GM20431 (cell line): ENCODE results near the gene PTTG1IP2.

ENCODE experiments used
- in situ Hi-C: fragments of 300-500 bp; cut with MseI, MboI; formaldehyde crosslinking; loops from one replicate; pipeline ENCODE4 v1.15.0; 2020; ENCODE audit warnings: low sequenced_read_pairs; ENCODE audit not compliant: unreplicated experiment

Gene PTTG1IP2

DNA sequence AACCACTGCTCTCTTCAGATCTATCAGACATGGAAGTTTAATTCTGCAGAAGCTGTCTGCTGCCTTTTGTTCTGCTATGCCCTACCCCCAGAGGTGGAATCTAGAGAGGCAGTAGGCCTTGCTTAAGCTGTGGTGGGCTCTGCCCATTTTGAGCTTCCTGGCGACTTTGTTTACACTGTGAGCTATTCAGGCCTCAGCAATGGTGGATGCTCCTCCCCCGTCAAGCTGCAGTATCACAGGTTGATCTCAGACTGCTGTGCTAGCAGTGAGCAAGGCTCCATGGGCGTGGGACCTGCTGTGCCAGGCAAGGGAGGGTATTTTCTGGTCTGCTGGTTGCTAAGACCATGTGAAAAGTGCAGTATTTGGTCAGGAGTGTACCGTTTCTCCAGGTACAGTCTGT is 81.6 kb downstream of the PTTG1IP2 start:
- in situ Hi-C loops, result no loop called here

DNA sequence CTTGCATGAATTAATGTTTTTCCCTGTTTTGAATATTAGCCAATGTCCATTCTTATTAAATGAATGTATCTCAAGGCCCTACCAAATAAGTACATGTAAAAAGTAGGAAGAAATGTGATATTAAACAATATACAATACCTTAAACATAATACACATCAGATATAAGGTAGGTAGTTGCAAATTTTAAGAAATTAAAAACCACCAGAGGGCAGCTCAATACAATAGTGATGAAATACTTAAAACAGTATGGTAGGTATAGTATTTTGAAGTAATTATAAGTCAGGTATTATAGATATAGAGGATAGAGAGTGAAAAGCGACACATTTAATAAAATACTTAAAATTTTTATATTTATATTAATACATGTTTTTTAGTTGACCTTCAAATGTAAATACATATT is 83.1 kb downstream of the PTTG1IP2 start:
- in situ Hi-C loops, result no loop called here

DNA sequence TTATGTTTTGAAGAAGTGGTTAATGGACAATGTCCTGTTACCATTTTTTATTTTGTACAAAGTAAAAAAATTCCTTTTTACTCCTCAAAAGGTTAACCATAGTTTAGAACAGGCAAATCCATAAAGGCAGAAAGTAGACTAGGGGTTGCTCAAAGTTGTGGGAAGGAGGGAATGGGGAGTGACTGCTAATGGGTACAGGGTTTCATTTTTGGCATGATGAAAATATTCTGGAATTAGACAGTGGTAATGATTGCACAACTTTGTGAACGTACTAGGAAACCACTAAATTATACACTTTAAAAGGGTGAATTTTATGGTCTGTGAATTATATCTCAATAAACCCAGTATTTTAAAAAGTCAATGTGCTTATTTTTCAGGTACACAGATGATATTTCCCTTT is 91.3 kb downstream of the PTTG1IP2 start:
- in situ Hi-C loops, result no loop called here
